Osteocyte (in vitro differentiated cells): ENCODE results near the gene CRB2. TPM values are rescaled to one million over a fixed set of nuclear protein-coding genes. Genes with fewer than 3 reads are reported as not detected.
"Not testable (repeated sequence)": the region's sequence is repeated elsewhere in the genome, so short reads cannot be mapped to it uniquely, and the experiment has no call there.

Source experiments
- DNase-seq: peaks from one replicate; pipeline ENCODE4 v3.0.0; 2021; ENCODE audit warnings: mixed read lengths; ENCODE audit not compliant: unreplicated experiment; ENCODE audit errors: extremely low spot score
- H3K27ac Mint-ChIP-seq: one replicate; pipeline ENCODE4 v1.8.0; 2021; ENCODE audit warnings: mild to moderate bottlenecking, mixed read lengths; ENCODE audit not compliant: unreplicated experiment
- H3K27me3 Mint-ChIP-seq: one replicate; pipeline ENCODE4 v1.8.0; 2021; ENCODE audit warnings: mixed read lengths; ENCODE audit not compliant: unreplicated experiment
- H3K36me3 Mint-ChIP-seq: one replicate; pipeline ENCODE4 v1.8.0; 2021; ENCODE audit warnings: mixed read lengths; ENCODE audit not compliant: unreplicated experiment
- H3K4me1 Mint-ChIP-seq: one replicate; pipeline ENCODE4 v1.8.0; 2021; ENCODE audit warnings: mixed read lengths; ENCODE audit not compliant: unreplicated experiment
- H3K4me3 Mint-ChIP-seq: one replicate; pipeline ENCODE4 v1.8.0; 2021; ENCODE audit warnings: mild to moderate bottlenecking, moderate library complexity, mixed read lengths; ENCODE audit not compliant: unreplicated experiment
- H3K9me3 Mint-ChIP-seq: one replicate; pipeline ENCODE4 v1.8.0; 2021; ENCODE audit warnings: mixed read lengths; ENCODE audit not compliant: unreplicated experiment
- total RNA-seq: library from RNA; stranded (reverse); gene quantifications from 2 replicates; pipeline ENCODE4 v1.2.1, GENCODE V29; 2021
- TF ChIP-seq, protein P1 (sequence below): fragments of 200-600 bp; sonication (generic); IDR thresholded peaks from 2 replicates; pipeline ENCODE4 v1.5.0; 2021; ENCODE audit warnings: antibody characterized with exemption, mild to moderate bottlenecking, moderate library complexity

The CRB2 gene
- total RNA-seq, 1 donor from 2014 or later, result not detected

GRCh38 chr9:123392802-123393201, 36.8 kb downstream of the CRB2 start:
- no peak overlapping the region for H3K27ac Mint-ChIP-seq
- no peaks in the 10 kb centered on the region for H3K9me3 Mint-ChIP-seq
- TF ChIP-seq, protein P1, sequence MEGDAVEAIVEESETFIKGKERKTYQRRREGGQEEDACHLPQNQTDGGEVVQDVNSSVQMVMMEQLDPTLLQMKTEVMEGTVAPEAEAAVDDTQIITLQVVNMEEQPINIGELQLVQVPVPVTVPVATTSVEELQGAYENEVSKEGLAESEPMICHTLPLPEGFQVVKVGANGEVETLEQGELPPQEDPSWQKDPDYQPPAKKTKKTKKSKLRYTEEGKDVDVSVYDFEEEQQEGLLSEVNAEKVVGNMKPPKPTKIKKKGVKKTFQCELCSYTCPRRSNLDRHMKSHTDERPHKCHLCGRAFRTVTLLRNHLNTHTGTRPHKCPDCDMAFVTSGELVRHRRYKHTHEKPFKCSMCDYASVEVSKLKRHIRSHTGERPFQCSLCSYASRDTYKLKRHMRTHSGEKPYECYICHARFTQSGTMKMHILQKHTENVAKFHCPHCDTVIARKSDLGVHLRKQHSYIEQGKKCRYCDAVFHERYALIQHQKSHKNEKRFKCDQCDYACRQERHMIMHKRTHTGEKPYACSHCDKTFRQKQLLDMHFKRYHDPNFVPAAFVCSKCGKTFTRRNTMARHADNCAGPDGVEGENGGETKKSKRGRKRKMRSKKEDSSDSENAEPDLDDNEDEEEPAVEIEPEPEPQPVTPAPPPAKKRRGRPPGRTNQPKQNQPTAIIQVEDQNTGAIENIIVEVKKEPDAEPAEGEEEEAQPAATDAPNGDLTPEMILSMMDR, result no peak
- peaks cover 26% of the 10 kb centered on the region for H3K4me1 Mint-ChIP-seq
- no peak for DNase-seq
- H3K36me3 Mint-ChIP-seq, result no peaks in the 10 kb centered on the region
- H3K4me3 Mint-ChIP-seq, result no peak overlapping the region
- peaks cover 2% of the 10 kb centered on the region for H3K27me3 Mint-ChIP-seq

GRCh38 chr9:123394291-123395235, 38.6 kb downstream of the CRB2 start:
- H3K36me3 Mint-ChIP-seq, result no peaks in the 10 kb centered on the region
- H3K4me1 Mint-ChIP-seq, result peaks cover 26% of the 10 kb centered on the region
- no peaks in the 10 kb centered on the region for H3K9me3 Mint-ChIP-seq
- TF ChIP-seq, protein P1, result no peak
- no peak for DNase-seq
- H3K27ac Mint-ChIP-seq, result peak overlapping the region; percentile 47
- H3K4me3 Mint-ChIP-seq, result no peak overlapping the region
- peaks cover under 1% of the 10 kb centered on the region for H3K27me3 Mint-ChIP-seq

DNA sequence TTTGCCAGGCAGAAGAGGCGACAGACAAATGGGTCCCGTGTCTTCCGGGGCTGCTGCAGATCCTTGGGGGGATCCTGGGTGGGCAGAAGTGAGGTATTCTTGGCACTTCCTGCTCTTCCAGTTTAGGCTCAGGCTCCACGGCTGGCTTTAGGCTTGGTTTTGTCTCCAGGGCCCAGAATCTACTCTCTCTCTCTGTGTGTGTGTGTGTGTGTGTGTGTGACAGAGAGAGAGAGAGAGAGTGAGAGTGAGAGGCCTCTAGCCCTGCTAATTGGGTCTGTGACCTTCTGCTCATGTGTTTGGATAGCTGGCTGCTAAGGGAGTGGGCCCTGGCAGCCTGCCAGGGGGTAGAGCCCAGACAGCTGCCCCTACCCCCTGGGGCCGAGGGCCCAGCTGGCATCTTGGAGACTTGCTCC, 39.3 kb downstream of the CRB2 start:
- TF ChIP-seq, protein P1, result no peak
- peak overlapping the region; percentile 47 for H3K27ac Mint-ChIP-seq
- H3K27me3 Mint-ChIP-seq, result no peaks in the 10 kb centered on the region
- no peaks in the 10 kb centered on the region for H3K36me3 Mint-ChIP-seq
- H3K4me1 Mint-ChIP-seq, result peaks cover 26% of the 10 kb centered on the region
- no peak for DNase-seq
- H3K4me3 Mint-ChIP-seq, result no peak overlapping the region
- H3K9me3 Mint-ChIP-seq, result no peaks in the 10 kb centered on the region

DNA sequence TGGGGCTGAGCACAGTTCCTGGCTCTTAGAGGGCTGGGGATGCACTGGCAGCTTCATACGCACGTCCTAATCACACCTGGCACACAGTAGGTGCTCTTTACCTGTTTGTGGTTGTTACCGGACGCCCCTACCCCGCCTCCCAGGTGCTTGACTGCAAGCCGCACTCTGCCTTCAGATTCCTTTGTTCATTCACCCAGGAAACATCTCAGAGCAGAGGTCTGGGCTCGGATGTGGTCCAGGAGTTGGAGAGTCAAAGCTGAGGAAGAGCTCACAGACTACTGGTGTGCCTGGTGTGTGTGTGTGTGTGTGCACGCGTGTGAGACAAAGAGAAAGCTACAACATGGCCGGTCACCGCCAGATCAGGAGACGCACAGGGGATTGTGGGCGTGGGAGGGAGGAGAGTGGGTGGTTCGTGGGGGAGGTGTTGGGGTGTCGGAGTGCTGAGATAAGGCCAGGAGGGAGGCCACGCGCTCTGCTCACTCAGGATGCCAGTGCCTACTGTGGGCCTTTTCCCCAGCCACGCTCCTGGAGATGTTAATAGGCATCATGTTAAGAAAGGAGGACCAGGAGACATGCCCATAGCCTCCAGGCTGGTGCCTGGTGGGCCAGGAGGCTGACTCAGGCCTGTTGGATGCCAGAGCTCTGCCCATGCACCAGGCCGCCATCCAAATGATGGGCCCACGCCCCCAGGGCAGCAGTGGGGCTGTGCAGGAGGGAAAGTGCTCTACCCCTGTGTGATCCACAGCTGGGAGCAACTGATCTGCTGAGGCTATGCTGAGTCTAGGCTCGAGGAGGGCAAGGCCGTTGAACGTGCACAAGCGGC, 39.9 kb downstream of the CRB2 start:
- no peak for DNase-seq
- TF ChIP-seq, protein P1, result no peak
- Mint-ChIP-seq H3K4me1 (peaks cover 26% of the 10 kb centered on the region), H3K27me3 (no peaks in the 10 kb centered on the region), H3K4me3 (no peak overlapping the region), H3K36me3 (no peaks in the 10 kb centered on the region), H3K27ac (no peak overlapping the region), H3K9me3 (no peaks in the 10 kb centered on the region)

DNA sequence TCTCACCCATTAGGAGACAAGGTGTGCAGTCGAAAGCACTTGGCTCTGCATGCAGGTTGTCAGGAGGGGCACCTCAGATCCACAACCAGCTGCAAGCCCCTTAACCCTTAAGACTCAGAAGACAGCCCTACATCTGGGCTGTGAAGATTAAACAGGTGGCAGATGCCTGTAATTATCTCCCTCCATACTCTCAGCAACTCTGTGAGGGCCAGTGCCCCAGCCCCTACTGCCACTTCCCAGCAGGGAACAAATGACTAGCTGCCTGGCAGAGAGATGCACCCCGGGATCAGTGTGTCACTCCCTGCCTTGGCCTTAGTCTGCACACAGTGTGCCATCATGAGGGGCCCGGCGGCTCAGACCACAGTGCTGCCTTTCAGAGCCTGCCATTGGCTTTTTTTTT, 42.0 kb downstream of the CRB2 start:
- H3K4me3 Mint-ChIP-seq, result no peak overlapping the region
- H3K36me3 Mint-ChIP-seq, result no peaks in the 10 kb centered on the region
- H3K9me3 Mint-ChIP-seq, result no peaks in the 10 kb centered on the region
- no peak overlapping the region for H3K27ac Mint-ChIP-seq
- H3K4me1 Mint-ChIP-seq, result peaks cover 28% of the 10 kb centered on the region
- TF ChIP-seq, protein P1, result no peak
- H3K27me3 Mint-ChIP-seq, result no peaks in the 10 kb centered on the region
- no peak for DNase-seq

DNA sequence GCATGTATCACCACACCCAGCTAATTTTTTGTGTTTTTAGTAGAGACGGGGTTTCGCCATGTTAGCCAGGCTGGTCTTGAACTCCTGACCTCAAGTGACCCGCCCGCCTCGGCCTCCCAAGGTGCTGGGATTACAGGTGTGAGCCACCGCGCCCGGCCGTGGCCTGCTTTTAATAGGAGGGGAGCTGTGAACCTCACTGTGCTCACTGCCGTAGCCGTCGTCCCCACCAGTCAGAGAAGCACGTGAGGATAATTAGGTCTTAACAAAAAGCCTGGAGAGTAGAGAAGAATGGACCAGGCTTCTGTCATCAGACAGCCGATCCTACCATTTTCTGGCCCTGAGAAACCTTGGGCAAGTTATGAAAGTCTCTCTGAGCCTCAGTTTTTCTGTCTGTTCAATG, 42.9 kb downstream of the CRB2 start:
- H3K36me3 Mint-ChIP-seq, H3K27ac Mint-ChIP-seq, DNase-seq, H3K27me3 Mint-ChIP-seq, H3K9me3 Mint-ChIP-seq, H3K4me3 Mint-ChIP-seq: not testable (repeated sequence)
- H3K4me1 Mint-ChIP-seq, result peaks cover 28% of the 10 kb centered on the region
